Cortex of kidney (tissue), 1 donor: ENCODE results near the gene CSH1.
"Not testable (repeated sequence)": the region's sequence is repeated elsewhere in the genome, so short reads cannot be mapped to it uniquely, and the experiment has no call there.

Experiments used
- DNase-seq: peaks from one replicate; lab custom pipeline; 2025; lab: John Stamatoyannopoulos, UW

CSH1 gene

DNA sequence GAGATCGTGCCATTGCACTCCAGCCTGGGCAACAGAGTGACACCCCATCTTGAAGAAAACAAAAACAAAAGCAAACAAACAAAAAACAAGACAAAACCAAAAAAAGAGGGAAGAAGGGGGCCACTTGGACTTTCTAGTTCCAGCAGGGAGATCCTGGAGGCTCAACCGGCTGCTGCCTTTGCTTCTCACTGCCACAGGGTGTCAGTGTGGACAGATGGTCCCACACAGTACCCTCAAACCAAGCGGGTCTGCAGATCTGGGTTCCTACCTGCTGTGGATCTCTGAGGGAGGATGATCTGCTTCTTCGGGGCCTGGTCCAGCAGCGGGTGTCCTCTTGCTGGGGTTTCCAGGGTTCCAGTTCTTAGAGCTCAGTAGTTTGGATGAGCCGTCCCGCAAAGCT, 29.7 kb downstream of the CSH1 start:
- DNase-seq, result not testable (repeated sequence)

DNA sequence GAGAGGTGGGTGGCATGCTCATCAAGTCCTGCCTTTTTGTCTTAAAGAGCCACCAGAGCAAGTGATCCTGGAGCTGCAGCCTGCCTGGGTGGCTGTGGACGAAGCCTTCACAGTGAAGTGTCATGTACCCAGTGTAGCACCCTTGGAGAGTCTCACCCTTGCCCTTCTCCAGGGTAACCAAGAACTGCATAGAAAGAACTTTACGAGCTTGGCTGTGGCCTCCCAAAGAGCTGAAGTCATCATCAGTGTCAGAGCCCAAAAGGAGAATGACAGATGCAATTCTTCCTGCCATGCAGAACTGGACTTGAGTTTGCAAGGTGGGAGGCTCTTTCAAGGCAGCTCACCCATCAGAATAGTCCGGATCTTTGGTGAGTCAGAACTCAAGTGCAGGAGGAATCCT, 37.1 kb downstream of the CSH1 start:
- no peak for DNase-seq

DNA sequence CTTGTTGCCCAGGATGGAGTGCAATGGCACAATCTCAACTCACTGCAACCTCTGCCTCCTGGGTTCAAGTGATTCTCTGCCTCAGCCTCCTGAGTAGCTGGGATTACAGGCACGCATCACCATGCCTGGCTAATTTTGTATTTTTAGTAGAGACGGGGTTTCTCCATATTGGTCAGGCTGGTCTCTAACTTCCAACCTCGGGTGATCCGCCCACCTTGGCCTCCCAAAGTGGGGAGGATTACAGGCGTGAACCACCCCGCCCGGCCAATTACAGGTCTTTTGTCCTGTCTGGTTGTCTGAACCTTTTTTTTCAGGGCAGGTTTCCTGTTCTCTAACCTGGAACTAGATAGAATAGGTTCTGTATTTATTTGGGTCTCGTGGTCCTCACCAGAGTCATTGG, 39.9 kb downstream of the CSH1 start:
- not testable (repeated sequence) for DNase-seq

DNA sequence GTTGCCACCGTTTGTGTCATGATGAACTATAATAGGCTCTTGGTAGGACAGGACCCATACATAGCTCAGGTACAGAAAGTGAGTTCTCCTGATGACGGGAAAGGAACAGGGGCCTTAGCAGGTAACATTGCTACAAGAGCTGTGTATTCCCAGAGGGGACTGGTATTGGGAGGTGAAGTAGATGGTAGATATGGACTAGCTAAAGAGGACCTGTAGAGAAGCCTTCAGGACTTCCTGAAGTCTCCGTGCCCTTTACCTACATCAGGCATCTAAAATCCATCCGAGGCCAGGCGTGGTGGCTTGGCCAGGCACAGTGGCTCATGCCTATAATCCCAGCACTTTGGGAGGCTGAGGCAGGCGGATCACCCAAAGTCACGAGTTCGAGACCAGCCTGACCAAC, 41.2 kb downstream of the CSH1 start:
- no peak for DNase-seq

DNA sequence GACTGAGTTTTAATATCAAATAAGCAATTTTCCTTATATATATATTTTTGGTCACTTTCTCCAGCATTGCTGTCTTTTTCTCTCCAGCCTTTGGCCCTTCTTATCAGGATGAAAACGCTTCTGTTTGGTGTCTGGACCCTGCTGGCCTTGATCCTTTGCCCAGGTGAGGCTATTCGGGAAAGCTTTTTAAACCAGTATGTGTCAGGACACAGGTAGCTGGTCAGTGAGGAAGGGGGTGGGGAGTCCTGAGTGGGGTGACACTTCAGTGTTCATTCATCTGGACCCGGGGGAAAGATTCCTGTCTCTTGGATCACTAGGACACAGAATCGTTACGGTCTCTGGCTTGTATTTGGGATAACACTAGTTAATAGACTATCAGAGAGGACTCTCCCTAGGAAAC, 41.7 kb downstream of the CSH1 start:
- no peak for DNase-seq

DNA sequence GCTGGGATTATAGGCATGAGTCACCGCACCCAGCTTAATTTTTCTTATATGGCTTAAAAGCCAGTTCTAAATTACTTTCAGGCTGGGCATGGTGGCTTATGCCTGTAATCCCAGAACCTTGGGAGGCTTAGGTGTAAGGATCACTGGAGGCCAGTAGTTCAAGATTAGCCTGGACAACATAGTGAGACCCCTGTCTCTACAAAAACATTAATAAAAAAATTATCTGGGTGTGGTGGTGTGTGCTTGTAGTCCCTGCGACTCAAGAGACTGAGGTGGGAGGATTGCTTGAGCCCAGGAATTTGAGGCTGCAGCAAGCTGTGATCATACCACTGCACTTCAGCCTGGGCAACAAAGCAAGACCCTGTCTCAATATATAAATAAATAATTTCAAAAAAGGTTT, 43.1 kb downstream of the CSH1 start:
- no peak for DNase-seq

DNA sequence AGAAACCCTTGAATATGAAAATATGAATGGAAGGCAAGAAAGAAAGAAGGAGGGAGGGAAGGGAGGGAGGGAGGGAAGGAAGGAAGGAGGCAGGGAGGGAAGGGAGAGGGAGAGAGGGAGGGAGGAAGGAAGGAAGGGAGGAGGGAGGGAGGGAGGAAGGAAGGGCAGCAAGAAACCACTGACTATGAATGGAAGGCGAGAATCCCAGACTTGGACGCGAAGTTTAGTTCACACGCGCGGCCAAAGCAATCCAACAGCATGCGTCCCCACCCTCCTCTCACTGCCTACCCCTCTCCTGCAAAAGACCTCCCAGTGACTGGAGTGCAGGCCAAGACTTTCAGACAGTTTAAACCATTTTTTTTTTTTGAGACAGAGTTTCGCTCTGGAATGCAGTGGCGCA, 46.0 kb downstream of the CSH1 start:
- DNase-seq, result no peak

DNA sequence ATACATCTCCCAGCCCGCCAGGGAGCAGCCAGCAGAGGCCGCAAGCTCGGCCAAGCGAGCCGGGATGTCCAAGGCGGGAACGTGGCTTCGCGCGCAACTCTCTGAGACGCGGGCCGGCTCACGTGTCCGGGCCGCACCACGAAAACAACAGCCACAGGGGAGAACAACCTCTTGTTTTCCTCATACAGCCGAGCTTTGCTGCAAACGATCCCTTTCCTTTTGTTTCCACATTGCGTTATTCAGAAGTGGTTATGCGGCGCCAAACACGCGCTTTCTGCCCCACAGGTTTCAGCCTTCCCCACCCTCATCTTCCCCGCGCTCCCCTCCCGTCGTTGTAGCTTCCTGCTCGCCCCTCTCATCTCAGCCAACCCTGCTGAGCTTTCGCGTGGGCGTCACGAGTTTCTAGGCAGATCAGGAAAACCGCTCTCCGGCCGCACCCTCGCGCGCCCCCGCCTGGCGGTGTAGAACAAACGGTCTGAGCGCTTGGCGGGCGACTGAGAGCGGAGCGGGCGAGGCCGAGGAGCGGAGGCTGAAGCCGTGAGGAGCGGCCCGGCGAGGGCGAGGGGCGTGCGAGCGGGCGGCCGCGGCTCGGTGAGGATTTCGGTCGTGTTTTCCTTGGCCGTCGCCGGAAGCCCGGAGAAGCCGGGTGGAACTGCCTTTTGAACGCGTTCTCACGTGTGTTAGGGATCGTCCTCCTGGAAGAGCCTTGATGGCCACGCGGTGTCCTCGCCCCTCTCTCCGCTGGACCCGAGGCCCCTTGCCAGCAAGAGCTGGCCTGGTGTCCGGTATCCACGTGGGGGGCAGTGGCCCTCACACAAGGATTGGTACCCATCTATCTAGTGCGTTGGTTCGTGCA, 47.3 kb downstream of the CSH1 start:
- DNase-seq, result no peak

DNA sequence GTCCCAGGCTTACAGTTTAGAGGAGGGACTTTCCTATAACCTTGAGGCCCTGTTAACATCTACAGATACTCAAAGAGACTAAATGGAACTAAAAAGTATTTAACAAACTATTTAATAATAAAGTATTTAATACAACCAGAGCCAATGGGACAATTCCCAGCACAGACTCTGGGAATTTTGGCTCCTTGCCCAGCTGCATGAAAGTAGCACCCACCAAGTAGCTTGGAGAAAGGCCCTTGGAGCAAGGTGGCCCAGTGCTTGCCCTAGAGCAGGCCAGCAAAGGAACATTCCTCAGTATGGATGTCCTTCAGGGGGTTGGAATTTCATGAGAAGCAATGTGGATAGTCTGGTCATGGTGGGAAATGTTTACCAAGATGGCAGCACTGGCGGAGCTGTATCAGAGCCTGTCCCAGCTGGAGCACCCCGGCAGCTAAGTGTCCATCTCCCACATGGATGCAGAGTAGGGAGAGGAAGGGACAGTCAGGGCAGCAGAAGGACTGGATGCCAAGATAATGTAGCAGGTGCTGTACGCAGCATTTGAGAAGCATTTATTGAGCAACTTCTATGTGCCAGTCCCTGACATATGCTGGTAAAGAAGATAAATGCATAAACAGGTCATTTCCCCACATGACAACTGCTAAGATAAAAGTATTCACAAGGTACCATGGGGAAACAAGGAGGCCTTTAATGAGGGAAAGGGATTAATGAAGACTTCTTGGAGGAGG, 48.7 kb downstream of the CSH1 start:
- no peak for DNase-seq

DNA sequence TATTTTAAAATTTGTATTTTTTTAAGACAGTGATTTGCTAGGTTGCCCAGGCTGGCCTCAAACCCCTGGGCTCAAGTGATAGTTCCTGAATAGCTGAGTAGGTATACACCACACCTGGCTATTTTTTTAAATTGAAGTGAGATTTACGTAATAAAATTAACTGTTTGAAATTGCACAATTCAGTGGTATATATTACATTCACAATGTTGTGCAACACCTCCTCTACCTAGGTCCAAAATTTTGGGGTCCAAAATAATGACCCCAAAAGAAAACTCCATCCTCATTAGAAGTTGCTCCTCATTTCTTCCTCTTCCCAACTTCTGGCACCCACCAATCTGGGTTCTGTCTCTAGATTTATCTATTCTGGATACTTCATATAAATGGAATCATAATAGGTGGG, 50.9 kb downstream of the CSH1 start:
- DNase-seq, result no peak
